ENCODE data around the gene SRSF11.

- no peak for TF ChIP-seq GATA2 (IDR thresholded peaks at IDR 0.05; ENCODE audit: low read depth, low read length)
- no peak for TF ChIP-seq GATA3 (IDR thresholded peaks at IDR 0.05; ENCODE audit: low read depth, low read length)
These were observed 12.9 kb upstream of the SRSF11 start for GRCh38 chr1:70208292-70208691.

Measured in SH-SY5Y (cell line).